Upper lobe of left lung (tissue), 6 donors: ENCODE data around the gene UNC45B. TPM values are rescaled to one million over a fixed set of nuclear protein-coding genes. Genes with fewer than 3 reads are reported as not detected.

ENCODE experiments used
- ATAC-seq, 2 donors: fragments of 200-7000 bp; cut with Tn5 transposase; one replicate each; pipeline ENCODE4 v1.9.1; 2022; ENCODE audit warnings: mild to moderate bottlenecking in 2 of 2, moderate library complexity in 2 of 2; ENCODE audit not compliant: low FRiP score in 2 of 2
- DNase-seq, 2 donors: peaks; one replicate each; pipeline ENCODE4 v3.0.0-alpha.2; 2019 to 2020
- H3K27ac ChIP-seq, 4 donors: fragments of 200-600 bp; sonication (generic); one replicate each; pipeline ENCODE4 v1.5.1; 2016 to 2019
- H3K27me3 ChIP-seq, 4 donors: fragments of 200-600 bp; sonication (generic); one replicate each; pipeline ENCODE4 v1.5.1; 2017 to 2019
- H3K36me3 ChIP-seq, 4 donors: fragments of 200-600 bp; sonication (generic); one replicate each; pipeline ENCODE4 v1.5.1; 2016 to 2019
- H3K4me1 ChIP-seq, 4 donors: fragments of 200-600 bp; sonication (generic); one replicate each; pipeline ENCODE4 v1.5.1; 2018 to 2019
- H3K4me3 ChIP-seq, 4 donors: fragments of 200-600 bp; sonication (generic); one replicate each; pipeline ENCODE4 v1.5.1; 2017 to 2019; ENCODE audit warnings: mild to moderate bottlenecking in 2 of 4, moderate library complexity in 1 of 4
- H3K9me3 ChIP-seq, 4 donors: fragments of 200-600 bp; sonication (generic); one replicate each; pipeline ENCODE4 v1.5.1; 2018 to 2019
- EP300 ChIP-seq, 4 donors: sonication (generic); formaldehyde crosslinking; IDR thresholded peaks; one replicate each; pipeline ENCODE4 v1.5.1; 2017; ENCODE audit warnings: antibody characterized with exemption in 4 of 4, control low read depth in 2 of 4
- POLR2A ChIP-seq, 4 donors: fragments of 450-650 bp; IDR thresholded peaks; one replicate each; pipeline ENCODE4 v1.5.1; 2016 to 2017; ENCODE audit warnings: antibody characterized with exemption in 4 of 4, mild to moderate bottlenecking in 2 of 4
- POLR2AphosphoS5 ChIP-seq, 2 donors: sonication (generic); formaldehyde crosslinking; IDR thresholded peaks; one replicate each; pipeline ENCODE4 v1.5.1; 2017; ENCODE audit warnings: antibody characterized with exemption in 2 of 2
- WGBS, 2 donors: methylation state at CpG; one replicate each; pipeline ENCODE4 v1.1.5; 2017 to 2018; 5-methylcytosine and 5-hydroxymethylcytosine counted together
- total RNA-seq, 6 donors: library from RNA; depleted of rRNA in 4 of 6; stranded (reverse); fragments of >200 nt in 4 of 6; gene quantifications; one replicate each; pipeline versions ENCODE4 v1.1.0 to v1.2.1, GENCODE V29; 2016 to 2021
- TF ChIP-seq, protein P1 (sequence below), 6 experiments: fragments of 450-650 bp in 4 of 6; fragments of 200-600 bp in 2 of 6; sonication (generic) in 2 of 6; IDR thresholded peaks; one replicate each; pipeline ENCODE4 v1.5.1; 2016 to 2019; ENCODE audit warnings: antibody characterized with exemption in 6 of 6
- donor health status: DM: no; HTN: no; CAD: no; lungs with moderate emphysema.
- donor health status: DM: no; HTN: yes; CAD: no; lungs with severe emphysema.

Gene UNC45B
- total RNA-seq, 6 donors from 2014 or later = 0.10 to 0.61 (median 0.20) TPM; not detected in 2

DNA sequence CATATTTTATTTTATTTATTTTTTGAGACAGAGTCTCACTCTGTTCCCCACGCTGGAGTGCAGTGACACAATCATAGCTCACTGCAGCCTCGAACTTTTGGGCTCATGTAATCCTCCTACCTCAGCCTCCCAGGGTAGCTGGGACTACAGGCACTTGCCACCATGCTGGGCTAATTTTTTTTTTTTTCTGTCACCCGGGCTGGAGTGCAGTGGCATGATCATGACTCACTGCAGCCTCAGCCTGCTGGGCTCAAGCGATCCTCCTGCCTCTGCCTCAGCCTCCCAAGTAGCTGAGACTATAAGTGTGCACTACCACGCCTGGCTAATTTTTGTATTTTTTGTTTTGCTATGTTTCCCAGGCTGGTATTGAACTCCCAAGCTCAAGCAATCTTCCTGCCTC lies 17.1 kb downstream of the UNC45B start:
- no peak overlapping the region for H3K27ac ChIP-seq
- H3K4me3 ChIP-seq = no peak overlapping the region
- DNase-seq = no peak
- ATAC-seq = no peak
- peaks cover 0 to 8% (median 0%) of the 10 kb centered on the region in 4 donors for H3K4me1 ChIP-seq
- WGBS, 2 donors = 79 to 80% methylated on average over 5 of the region's 5 CpGs
- H3K27me3 ChIP-seq = no peaks in the 10 kb centered on the region
- no peaks in the 10 kb centered on the region for H3K36me3 ChIP-seq
- no peaks in the 10 kb centered on the region for H3K9me3 ChIP-seq
- TF ChIP-seq, protein P1, sequence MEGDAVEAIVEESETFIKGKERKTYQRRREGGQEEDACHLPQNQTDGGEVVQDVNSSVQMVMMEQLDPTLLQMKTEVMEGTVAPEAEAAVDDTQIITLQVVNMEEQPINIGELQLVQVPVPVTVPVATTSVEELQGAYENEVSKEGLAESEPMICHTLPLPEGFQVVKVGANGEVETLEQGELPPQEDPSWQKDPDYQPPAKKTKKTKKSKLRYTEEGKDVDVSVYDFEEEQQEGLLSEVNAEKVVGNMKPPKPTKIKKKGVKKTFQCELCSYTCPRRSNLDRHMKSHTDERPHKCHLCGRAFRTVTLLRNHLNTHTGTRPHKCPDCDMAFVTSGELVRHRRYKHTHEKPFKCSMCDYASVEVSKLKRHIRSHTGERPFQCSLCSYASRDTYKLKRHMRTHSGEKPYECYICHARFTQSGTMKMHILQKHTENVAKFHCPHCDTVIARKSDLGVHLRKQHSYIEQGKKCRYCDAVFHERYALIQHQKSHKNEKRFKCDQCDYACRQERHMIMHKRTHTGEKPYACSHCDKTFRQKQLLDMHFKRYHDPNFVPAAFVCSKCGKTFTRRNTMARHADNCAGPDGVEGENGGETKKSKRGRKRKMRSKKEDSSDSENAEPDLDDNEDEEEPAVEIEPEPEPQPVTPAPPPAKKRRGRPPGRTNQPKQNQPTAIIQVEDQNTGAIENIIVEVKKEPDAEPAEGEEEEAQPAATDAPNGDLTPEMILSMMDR (IDR thresholded peaks at IDR 0.05) = no peak
- TF ChIP-seq EP300 (IDR thresholded peaks at IDR 0.05) = no peak

GRCh38 chr17:35166526-35166925 lies 18.9 kb downstream of the UNC45B start:
- TF ChIP-seq, protein P1 (IDR thresholded peaks at IDR 0.05) = no peak
- TF ChIP-seq POLR2A (IDR thresholded peaks at IDR 0.05) = no peak
- TF ChIP-seq POLR2AphosphoS5 (IDR thresholded peaks at IDR 0.05) = no peak
- no peak for TF ChIP-seq EP300 (IDR thresholded peaks at IDR 0.05)
- Histone ChIP-seq H3K27me3 (no peaks in the 10 kb centered on the region), H3K4me3 (no peak overlapping the region), H3K4me1 (peaks cover 0 to 7% (median 3%) of the 10 kb centered on the region in 4 donors), H3K36me3 (no peaks in the 10 kb centered on the region), H3K27ac (no peak overlapping the region), H3K9me3 (no peaks in the 10 kb centered on the region)
- WGBS, 2 donors = 83 to 93% methylated on average over 3 to 5 of the region's 5 CpGs
- DNase-seq (no peak), ATAC-seq (no peak)

- Histone ChIP-seq H3K36me3 (no peaks in the 10 kb centered on the region), H3K27ac (no peak overlapping the region), H3K4me1 (peaks cover 0 to 9% (median 7%) of the 10 kb centered on the region in 4 donors), H3K4me3 (no peak overlapping the region), H3K27me3 (no peaks in the 10 kb centered on the region), H3K9me3 (no peaks in the 10 kb centered on the region)
- 60 to 64% methylated on average over 3 of the region's 3 CpGs for WGBS, 2 donors
- DNase-seq (no peak), ATAC-seq (no peak)
- TF ChIP-seq POLR2A (IDR thresholded peaks at IDR 0.05) = no peak
- no peak for TF ChIP-seq POLR2AphosphoS5 (IDR thresholded peaks at IDR 0.05)
- TF ChIP-seq, protein P1 (IDR thresholded peaks at IDR 0.05) = no peak
- TF ChIP-seq EP300 (IDR thresholded peaks at IDR 0.05) = no peak
These were observed 19.4 kb downstream of the UNC45B start for GRCh38 chr17:35167046-35167445.

GRCh38 chr17:35167666-35168065 lies 20.0 kb downstream of the UNC45B start:
- ATAC-seq = no peak
- H3K27ac ChIP-seq = no peak overlapping the region
- no peaks in the 10 kb centered on the region for H3K9me3 ChIP-seq
- TF ChIP-seq EP300 (IDR thresholded peaks at IDR 0.05) (no peak), POLR2AphosphoS5 (IDR thresholded peaks at IDR 0.05) (no peak), POLR2A (IDR thresholded peaks at IDR 0.05) (no peak)
- TF ChIP-seq, protein P1 (IDR thresholded peaks at IDR 0.05) = no peak
- no peak for DNase-seq
- H3K36me3 ChIP-seq = no peaks in the 10 kb centered on the region
- H3K4me3 ChIP-seq = no peak overlapping the region
- no peaks in the 10 kb centered on the region for H3K27me3 ChIP-seq
- peaks cover 0 to 10% (median 7%) of the 10 kb centered on the region in 4 donors for H3K4me1 ChIP-seq
- WGBS, 2 donors = 67 to 100% methylated on average over 1 of the region's 1 CpG

GRCh38 chr17:35169835-35170363 lies 22.3 kb downstream of the UNC45B start:
- H3K27ac ChIP-seq = no peak overlapping the region
- ATAC-seq = peak in 1 of 2 donors; percentile 8
- no peaks in the 10 kb centered on the region for H3K36me3 ChIP-seq
- H3K27me3 ChIP-seq = no peaks in the 10 kb centered on the region
- WGBS, 2 donors = 90 to 95% methylated on average over 16 to 17 of the region's 17 CpGs
- no peaks in the 10 kb centered on the region for H3K9me3 ChIP-seq
- no peak for TF ChIP-seq EP300 (IDR thresholded peaks at IDR 0.05)
- no peak for TF ChIP-seq POLR2A (IDR thresholded peaks at IDR 0.05)
- no peak for TF ChIP-seq POLR2AphosphoS5 (IDR thresholded peaks at IDR 0.05)
- TF ChIP-seq, protein P1 (IDR thresholded peaks at IDR 0.05) = no peak
- H3K4me3 ChIP-seq = no peak overlapping the region
- DNase-seq = peak in 1 of 2 donors; percentile 51
- peaks cover 0 to 10% (median 7%) of the 10 kb centered on the region in 4 donors for H3K4me1 ChIP-seq
